Heart left ventricle (tissue), 13 donors: ENCODE measurements around the gene SPIN4.
"Not testable (repeated sequence)": the region's sequence is repeated elsewhere in the genome, so short reads cannot be mapped to it uniquely, and the experiment has no call there.

Source experiments
- POLR2A ChIP-seq, 2 donors: fragments of 450-650 bp; IDR thresholded peaks; one replicate each; pipeline ENCODE4 v1.6.1; 2017; ENCODE audit warnings: antibody characterized with exemption in 2 of 2, mild to moderate bottlenecking in 2 of 2, moderate library complexity in 2 of 2
- TF ChIP-seq, protein P1 (sequence below), 12 donors: fragments of 200-600 bp; sonication (generic) in 4 of 12; IDR thresholded peaks; one replicate each; pipeline versions ENCODE4 v1.5.0 to v1.8.0; 2018 to 2022; ENCODE audit warnings: antibody characterized with exemption in 12 of 12, mild to moderate bottlenecking in 5 of 12
- donor health status: ischemic (EF 13 %, LVEDD 7.1; RV severe dilation, severe dysfunction).
- donor health status: DM: no; HTN: yes; CAD: no.
- donor health status: DM: no; HTN: no; CAD: no.
- donor health status: ischemic (EF 25% LVEDD 6.9; RV normal size, moderate dysfunction).
- donor health status: ischemic (EF 25% LVEDD 5.7; RV mildly dilated, moderate dysfunction).
- donor health status: ischemic (EF 35%, LVEDD 5.7; RV mildly dilated, moderate dysfunction).
- donor health status: nonischemic (EF 11% LVEDD 7.7; RV severe dilation, severe dysfunction).
- donor health status: DM: yes; HTN: yes; CAD: no.
- donor health status: PGD.
- donor health status: ischemic (EF 29% LVEDD 5.4; RV normal size, mild dysfunction).
- donor health status: nonischemic (EF 23%, LVEDD 6.1; RV moderate dilation, normal function).

DNA sequence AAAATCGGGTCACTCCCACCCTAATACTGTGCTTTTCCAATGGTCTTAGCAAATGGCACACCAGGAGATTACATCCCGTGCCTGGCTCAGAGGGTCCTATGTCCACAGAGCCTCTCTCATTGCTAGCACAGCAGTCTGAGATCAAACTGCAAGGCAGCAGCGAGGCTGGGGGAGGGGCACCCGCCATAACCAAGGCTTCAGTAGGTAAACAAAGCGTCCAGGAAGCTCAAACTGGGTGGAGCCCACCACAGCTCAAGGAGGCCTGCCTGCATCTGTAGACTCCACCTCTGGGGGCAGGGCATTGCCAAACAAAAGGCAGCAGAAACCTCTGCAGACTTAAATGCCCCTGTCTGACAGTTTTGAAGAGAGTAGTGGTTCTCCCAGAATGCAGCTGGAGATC is 16.6 kb upstream of the SPIN4 start:
- TF ChIP-seq, protein P1, sequence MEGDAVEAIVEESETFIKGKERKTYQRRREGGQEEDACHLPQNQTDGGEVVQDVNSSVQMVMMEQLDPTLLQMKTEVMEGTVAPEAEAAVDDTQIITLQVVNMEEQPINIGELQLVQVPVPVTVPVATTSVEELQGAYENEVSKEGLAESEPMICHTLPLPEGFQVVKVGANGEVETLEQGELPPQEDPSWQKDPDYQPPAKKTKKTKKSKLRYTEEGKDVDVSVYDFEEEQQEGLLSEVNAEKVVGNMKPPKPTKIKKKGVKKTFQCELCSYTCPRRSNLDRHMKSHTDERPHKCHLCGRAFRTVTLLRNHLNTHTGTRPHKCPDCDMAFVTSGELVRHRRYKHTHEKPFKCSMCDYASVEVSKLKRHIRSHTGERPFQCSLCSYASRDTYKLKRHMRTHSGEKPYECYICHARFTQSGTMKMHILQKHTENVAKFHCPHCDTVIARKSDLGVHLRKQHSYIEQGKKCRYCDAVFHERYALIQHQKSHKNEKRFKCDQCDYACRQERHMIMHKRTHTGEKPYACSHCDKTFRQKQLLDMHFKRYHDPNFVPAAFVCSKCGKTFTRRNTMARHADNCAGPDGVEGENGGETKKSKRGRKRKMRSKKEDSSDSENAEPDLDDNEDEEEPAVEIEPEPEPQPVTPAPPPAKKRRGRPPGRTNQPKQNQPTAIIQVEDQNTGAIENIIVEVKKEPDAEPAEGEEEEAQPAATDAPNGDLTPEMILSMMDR (IDR thresholded peaks at IDR 0.05), result not testable (repeated sequence)
- TF ChIP-seq POLR2A (IDR thresholded peaks at IDR 0.05), result not testable (repeated sequence)
